AG04449 (cell line): ENCODE data around the gene TUBGCP4.

Source experiments
- CTCF ChIA-PET: fragments of 350-600 bp; formaldehyde crosslinking; extraction: SDS; loops from one replicate; lab custom pipeline; 2021; ENCODE audit warnings: antibody characterized with exemption; lab: Yijun Ruan, JAX
- POLR2A ChIA-PET: fragments of 400-600, 350-600 bp; formaldehyde crosslinking; extraction: SDS; loops from one replicate; lab custom pipeline; 2020; ENCODE audit warnings: antibody characterized with exemption, inconsistent platforms; lab: Yijun Ruan, JAX
- DNase-seq: peaks from one replicate; pipeline ENCODE4 v3.0.0-alpha.2; 2010; ENCODE audit warnings: low read depth, low spot score
- H3K4me3 ChIP-seq: 2 replicates; pipeline ENCODE4 v1.5.1; 2011; ENCODE audit warnings: low read depth, mild to moderate bottlenecking, control low read depth, low read length
- CTCF ChIP-seq: IDR thresholded peaks from one replicate; pipeline ENCODE4 v1.5.1; 2011; ENCODE audit warnings: mild to moderate bottlenecking, moderate library complexity, low read length, control low read depth, inconsistent platforms; ENCODE audit not compliant: insufficient read depth; ENCODE audit errors: missing control alignments

The TUBGCP4 gene

GRCh38 chr15:43440721-43441281 lies 69.9 kb downstream of the TUBGCP4 start:
- ChIA-PET CTCF (interaction anchor here (0.7 to 3.7 kb wide), 15 partner anchors 9 to 330 kb away, joined by 3 to 22 read pairs (median 5); no protein-coding TSS in a partner anchor), POLR2A (interaction anchor here (1.9 kb wide), 1 partner anchor 76 kb away, joined by 6 read pairs; the partner anchor contains the start of gene MAP1A)
- TF ChIP-seq CTCF = peak; percentile 43
- no peak overlapping the region for H3K4me3 ChIP-seq
- DNase-seq = peak; percentile 90

GRCh38 chr15:43441316-43441715 lies 70.4 kb downstream of the TUBGCP4 start:
- ChIA-PET CTCF (interaction anchor here (0.7 to 3.7 kb wide), 13 partner anchors 9 to 329 kb away, joined by 3 to 22 read pairs (median 7); no protein-coding TSS in a partner anchor), POLR2A (interaction anchor here (1.9 kb wide), 1 partner anchor 76 kb away, joined by 6 read pairs; the partner anchor contains the start of gene MAP1A)
- H3K4me3 ChIP-seq = no peak overlapping the region
- no peak for DNase-seq
- no peak for TF ChIP-seq CTCF

DNA sequence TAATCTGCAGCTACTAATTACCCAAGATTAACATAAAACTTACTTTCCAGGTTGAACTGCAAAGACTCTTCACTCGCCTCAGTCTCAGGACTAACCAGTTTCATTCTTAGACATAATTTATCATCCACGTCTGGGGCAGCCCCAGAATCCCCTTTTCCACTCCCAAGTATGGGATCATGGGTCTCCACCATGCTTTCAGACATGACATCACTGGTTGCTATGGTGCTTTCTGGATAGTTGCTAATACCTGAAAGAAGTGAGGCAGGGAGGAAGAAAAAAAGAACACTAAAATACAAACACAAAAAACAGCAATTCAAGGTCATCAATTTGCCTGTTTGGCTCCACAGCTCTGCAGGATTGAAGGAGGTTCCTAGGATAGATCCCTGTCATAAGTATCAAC lies 75.4 kb downstream of the TUBGCP4 start:
- DNase-seq = no peak
- no peak overlapping the region for H3K4me3 ChIP-seq
- CTCF ChIA-PET = interaction anchor here (1.0 to 1.4 kb wide), 2 partner anchors 9 to 68 kb away, joined by 3 read pairs; no protein-coding TSS in a partner anchor
- POLR2A ChIA-PET = no interaction called here
- TF ChIP-seq CTCF = no peak

DNA sequence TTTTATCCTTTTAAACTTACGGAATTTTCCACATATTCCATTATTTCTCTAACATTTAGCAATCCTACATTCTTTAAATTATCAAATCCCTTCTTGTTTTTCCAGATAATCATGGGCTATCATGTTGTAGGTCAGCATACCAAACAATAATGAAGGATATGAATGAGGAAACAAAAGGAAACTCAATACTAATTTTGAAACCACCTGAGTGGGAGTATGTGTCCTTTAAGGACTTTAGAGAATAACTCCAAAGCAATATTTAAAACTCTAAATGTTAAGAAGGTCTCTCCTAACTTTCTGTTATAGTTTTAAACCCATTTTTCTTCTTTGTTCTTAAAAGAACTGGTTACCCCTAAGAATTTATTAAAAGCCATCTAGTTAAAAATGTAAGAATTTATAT lies 79.1 kb downstream of the TUBGCP4 start:
- H3K4me3 ChIP-seq = no peak overlapping the region
- ChIA-PET POLR2A (no interaction called here), CTCF (interaction anchor here (0.6 to 2.2 kb wide), 2 partner anchors 8 to 21 kb away, joined by 3 to 7 read pairs; no protein-coding TSS in a partner anchor)
- no peak for TF ChIP-seq CTCF
- no peak for DNase-seq
